Neutrophil (primary cell): ENCODE results near the gene CCR2.

Experiments
- H3K27ac ChIP-seq: fragments of 200-600 bp; sonication (generic); 2 replicates; pipeline ENCODE4 v1.5.1; 2016; ENCODE audit warnings: mild to moderate bottlenecking, moderate library complexity
- H3K27me3 ChIP-seq: fragments of 200-600 bp; sonication (generic); 2 replicates; pipeline ENCODE4 v1.6.0; 2016; ENCODE audit warnings: mild to moderate bottlenecking
- H3K36me3 ChIP-seq: fragments of 200-600 bp; sonication (generic); 2 replicates; pipeline ENCODE4 v1.5.1; 2017
- H3K4me1 ChIP-seq, 2 experiments: fragments of 200-600 bp in 1 of 2; sonication (generic) in 1 of 2; 1 replicate in 1 of 2; 2 replicates in 1 of 2; pipeline versions ENCODE4 v1.5.1 to v1.6.1; 2013 to 2016; ENCODE audit warnings: low read depth in 1 of 2, low read length in 1 of 2, mild to moderate bottlenecking in 1 of 2, moderate library complexity in 1 of 2; ENCODE audit not compliant: control insufficient read depth in 1 of 2, insufficient read depth in 1 of 2
- H3K4me3 ChIP-seq, 2 experiments: fragments of 200-600 bp in 1 of 2; sonication (generic) in 1 of 2; 1 replicate in 1 of 2; 2 replicates in 1 of 2; pipeline ENCODE4 v1.5.1; 2013 to 2016; ENCODE audit warnings: low read depth in 1 of 2, low read length in 1 of 2, mild to moderate bottlenecking in 1 of 2, moderate library complexity in 1 of 2
- H3K9me3 ChIP-seq: fragments of 200-600 bp; sonication (generic); 2 replicates; pipeline ENCODE4 v1.5.1; 2016
- TF ChIP-seq, protein P1 (sequence below): fragments of 200-600 bp; sonication (generic); IDR thresholded peaks from 2 replicates; pipeline ENCODE4 v1.5.1; 2016; ENCODE audit warnings: antibody characterized with exemption

The CCR2 gene

DNA sequence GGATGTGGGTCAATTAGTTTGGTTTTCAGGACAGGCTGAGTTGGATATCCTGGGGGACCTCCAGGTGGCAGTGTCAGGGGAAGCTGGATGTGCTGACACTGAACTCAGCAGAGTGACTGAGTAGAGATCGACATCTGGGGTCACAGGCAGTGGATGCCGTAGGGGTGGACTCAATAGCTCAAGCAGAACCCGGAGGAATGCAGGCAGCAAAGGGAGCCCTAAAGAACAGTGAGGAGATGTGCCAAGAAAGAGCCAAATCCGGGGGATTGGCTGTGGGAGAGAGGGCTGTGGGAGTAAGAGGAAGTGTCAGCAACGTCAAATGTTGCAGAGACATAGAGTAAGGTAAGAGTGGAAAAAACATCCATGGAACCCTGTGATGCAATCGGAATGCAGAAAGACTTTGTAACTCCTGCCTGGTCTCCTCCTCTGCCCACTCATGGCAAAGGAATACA lies 41.3 kb downstream of the CCR2 start:
- no peaks in the 10 kb centered on the region for H3K9me3 ChIP-seq
- TF ChIP-seq, protein P1, sequence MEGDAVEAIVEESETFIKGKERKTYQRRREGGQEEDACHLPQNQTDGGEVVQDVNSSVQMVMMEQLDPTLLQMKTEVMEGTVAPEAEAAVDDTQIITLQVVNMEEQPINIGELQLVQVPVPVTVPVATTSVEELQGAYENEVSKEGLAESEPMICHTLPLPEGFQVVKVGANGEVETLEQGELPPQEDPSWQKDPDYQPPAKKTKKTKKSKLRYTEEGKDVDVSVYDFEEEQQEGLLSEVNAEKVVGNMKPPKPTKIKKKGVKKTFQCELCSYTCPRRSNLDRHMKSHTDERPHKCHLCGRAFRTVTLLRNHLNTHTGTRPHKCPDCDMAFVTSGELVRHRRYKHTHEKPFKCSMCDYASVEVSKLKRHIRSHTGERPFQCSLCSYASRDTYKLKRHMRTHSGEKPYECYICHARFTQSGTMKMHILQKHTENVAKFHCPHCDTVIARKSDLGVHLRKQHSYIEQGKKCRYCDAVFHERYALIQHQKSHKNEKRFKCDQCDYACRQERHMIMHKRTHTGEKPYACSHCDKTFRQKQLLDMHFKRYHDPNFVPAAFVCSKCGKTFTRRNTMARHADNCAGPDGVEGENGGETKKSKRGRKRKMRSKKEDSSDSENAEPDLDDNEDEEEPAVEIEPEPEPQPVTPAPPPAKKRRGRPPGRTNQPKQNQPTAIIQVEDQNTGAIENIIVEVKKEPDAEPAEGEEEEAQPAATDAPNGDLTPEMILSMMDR, result no peak

DNA sequence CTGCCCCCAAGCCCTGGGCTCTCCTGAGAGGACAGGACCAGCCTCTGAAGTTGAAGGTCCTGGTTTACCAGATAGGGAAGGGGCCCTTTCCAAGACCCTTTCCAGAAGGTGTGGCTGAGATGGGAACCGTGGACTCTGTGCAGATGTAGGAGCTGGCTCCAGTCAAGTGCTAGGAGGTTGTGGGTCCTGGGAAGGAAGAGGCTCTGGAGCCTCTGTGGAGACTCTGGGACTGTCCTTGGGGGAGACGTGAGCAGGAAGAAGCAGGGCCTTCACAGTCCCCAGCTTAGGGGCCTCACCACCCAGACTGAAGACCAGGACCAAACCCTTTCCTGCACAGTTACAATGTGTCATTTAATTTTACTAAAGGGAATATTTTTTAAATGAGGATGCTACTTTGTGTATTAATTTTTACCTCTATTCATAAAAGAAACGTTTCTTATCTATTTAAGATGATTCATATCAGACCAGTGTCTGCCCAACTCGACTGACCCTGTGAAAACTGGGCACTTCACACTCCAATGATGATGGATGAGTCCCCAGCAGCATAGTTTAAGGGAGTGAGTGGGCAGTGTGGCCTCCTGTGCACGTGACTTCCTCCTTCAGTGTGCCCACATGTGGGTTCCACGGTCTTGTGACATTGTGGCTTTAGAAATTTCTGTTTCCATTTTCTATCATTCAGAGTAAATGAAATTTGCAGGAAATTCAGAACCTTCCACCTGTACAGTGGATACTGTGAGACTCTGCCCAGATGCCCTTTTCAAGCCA lies 42.0 kb downstream of the CCR2 start:
- TF ChIP-seq, protein P1, result no peak
- peak overlapping the region; percentile 79 for H3K27ac ChIP-seq
- H3K36me3 ChIP-seq, result no peaks in the 10 kb centered on the region
- H3K27me3 ChIP-seq, result no peaks in the 10 kb centered on the region
- peaks cover 42% of the 10 kb centered on the region in 2 experiments for H3K4me1 ChIP-seq
- no peak overlapping the region for H3K4me3 ChIP-seq
- H3K9me3 ChIP-seq, result no peaks in the 10 kb centered on the region

More for the DNA sequence above, 41.3 kb downstream of the CCR2 start:
- Histone ChIP-seq H3K36me3 (no peaks in the 10 kb centered on the region), H3K4me3 (no peak overlapping the region), H3K27ac (peak overlapping the region; percentile 79), H3K27me3 (no peaks in the 10 kb centered on the region), H3K4me1 (peaks cover 42% of the 10 kb centered on the region in 2 experiments)

DNA sequence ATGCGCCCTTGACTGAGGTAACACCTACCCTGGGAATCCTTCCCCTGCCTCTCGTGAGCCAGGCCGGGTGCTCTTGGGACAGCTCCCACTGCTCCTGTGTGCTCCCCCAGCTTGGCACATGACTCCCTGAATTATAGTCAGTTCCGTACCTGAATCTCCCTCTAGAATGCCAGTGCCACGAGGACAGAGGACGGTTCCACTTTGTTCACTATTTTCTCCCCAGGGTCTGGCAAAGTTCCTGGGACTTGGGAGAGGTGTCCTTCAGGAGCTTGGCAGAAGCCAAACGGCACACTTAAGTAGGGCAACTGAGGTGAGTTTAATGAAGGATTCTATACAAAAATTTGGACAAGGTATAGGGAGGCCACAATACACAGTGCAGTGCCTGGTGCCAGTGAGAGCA lies 43.2 kb downstream of the CCR2 start:
- Histone ChIP-seq H3K36me3 (no peaks in the 10 kb centered on the region), H3K4me3 (no peak overlapping the region), H3K27me3 (no peaks in the 10 kb centered on the region), H3K9me3 (no peaks in the 10 kb centered on the region), H3K27ac (peak overlapping the region; percentile 79), H3K4me1 (peaks cover 42% of the 10 kb centered on the region in 2 experiments)
- TF ChIP-seq, protein P1, result no peak

DNA sequence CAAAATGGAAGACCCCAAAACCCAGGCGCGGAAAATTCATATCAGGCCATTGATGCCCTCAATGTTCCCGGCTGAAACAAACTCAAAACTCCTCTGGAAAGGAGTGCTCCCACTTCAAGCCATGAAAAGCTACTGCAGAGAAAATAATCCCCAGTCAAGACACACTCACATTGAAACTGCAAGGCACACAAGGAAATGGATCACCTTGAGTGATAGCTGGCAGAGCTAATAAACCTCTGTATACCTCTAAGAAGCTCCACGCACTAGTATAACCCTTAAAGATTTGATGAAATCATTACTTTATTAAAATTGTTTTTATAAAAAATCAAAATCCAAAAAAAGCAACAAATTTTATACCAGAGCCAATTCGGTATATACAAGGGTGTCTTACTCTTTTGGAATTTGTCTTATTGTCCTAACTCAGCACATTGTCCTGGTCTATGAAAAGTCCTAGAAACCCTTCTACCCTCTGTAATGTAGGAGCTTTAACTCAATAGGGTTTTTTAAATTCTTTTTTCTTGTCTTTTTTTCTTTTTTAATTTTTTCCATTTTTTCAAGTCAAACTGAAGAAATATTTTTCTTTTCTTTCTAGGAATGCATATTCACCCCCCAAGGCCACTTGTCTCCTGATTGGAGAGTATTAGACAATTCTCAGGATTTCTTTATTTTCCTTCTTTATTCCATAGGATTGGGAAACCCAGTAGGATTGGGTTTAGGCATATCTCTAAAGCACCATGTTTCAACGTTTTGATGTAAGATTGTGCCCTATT lies 44.5 kb downstream of the CCR2 start:
- Histone ChIP-seq H3K4me1 (peaks cover 35 to 37% of the 10 kb centered on the region in 2 experiments), H3K27ac (no peak overlapping the region), H3K36me3 (no peaks in the 10 kb centered on the region), H3K4me3 (no peak overlapping the region), H3K27me3 (no peaks in the 10 kb centered on the region), H3K9me3 (no peaks in the 10 kb centered on the region)
- TF ChIP-seq, protein P1, result no peak

DNA sequence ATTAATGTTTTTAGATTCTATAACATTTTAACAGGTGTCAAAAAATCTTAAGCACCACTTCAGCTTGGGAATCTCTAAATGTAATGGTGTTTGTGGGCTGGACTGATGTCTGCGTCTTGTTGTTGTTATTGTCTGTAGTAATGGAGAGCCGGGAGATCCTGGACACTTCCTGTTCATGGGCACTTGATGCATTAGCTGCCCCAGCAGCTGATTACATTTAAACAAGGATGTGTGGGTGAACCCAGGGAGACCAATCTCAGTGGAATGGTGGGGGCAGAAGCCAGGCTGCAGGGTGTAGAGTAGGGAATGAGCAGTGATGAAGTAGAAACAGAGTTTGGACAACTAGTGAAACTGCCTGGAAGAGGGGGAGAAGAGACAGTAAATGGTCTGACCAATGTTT lies 45.2 kb downstream of the CCR2 start:
- Histone ChIP-seq H3K4me1 (peaks cover 28 to 30% of the 10 kb centered on the region in 2 experiments), H3K27ac (no peak overlapping the region), H3K9me3 (no peaks in the 10 kb centered on the region), H3K27me3 (no peaks in the 10 kb centered on the region), H3K36me3 (no peaks in the 10 kb centered on the region), H3K4me3 (no peak overlapping the region)
- TF ChIP-seq, protein P1, result no peak
